HepG2 (cell line): ENCODE measurements around the gene VPS50.

Experiments used
- ATF2 ChIP-seq: sonication (generic); formaldehyde crosslinking; IDR thresholded peaks from 2 replicates; pipeline ENCODE4 v1.4.0; 2020; ENCODE audit warnings: missing genetic modification reagents
- CHD2 ChIP-seq: IDR thresholded peaks from 2 replicates; pipeline ENCODE4 v1.6.1; 2011; ENCODE audit warnings: low read depth, low read length, improper control_type of control experiment
- CHD4 ChIP-seq: fragments of 200-600 bp; sonication (generic); IDR thresholded peaks from 2 replicates; pipeline ENCODE4 v1.7.0; 2017; ENCODE audit warnings: mild to moderate bottlenecking, low read length, borderline replicate concordance
- DZIP1 ChIP-seq: sonication (generic); formaldehyde crosslinking; IDR thresholded peaks from 2 replicates; pipeline ENCODE4 v1.5.0; 2020; ENCODE audit warnings: mild to moderate bottlenecking, missing genetic modification reagents
- FOXA1 ChIP-seq, 2 experiments: fragments of 450-650 bp in 1 of 2; sonication (generic) in 1 of 2; formaldehyde crosslinking in 1 of 2; IDR thresholded peaks; 2 replicates each; pipeline versions ENCODE4 v1.4.0 to v1.6.1; 2016 to 2020; ENCODE audit warnings: missing genetic modification reagents in 1 of 2
- KDM3A ChIP-seq: IDR thresholded peaks from 2 replicates; pipeline ENCODE4 v1.6.1; 2018; ENCODE audit warnings: low read depth, missing compliant biosample characterization
- MTA1 ChIP-seq: sonication (generic); formaldehyde crosslinking; IDR thresholded peaks from 2 replicates; pipeline ENCODE4 v1.4.0; 2020; ENCODE audit warnings: missing genetic modification reagents, mild to moderate bottlenecking, borderline replicate concordance
- MXI1 ChIP-seq: IDR thresholded peaks from 3 replicates; pipeline ENCODE4 v1.6.1; 2012; ENCODE audit warnings: low read depth, low read length, inconsistent platforms, borderline replicate concordance
- NFE2L2 ChIP-seq: fragments of 150-350 bp; IDR thresholded peaks from 2 replicates; pipeline ENCODE4 v1.6.1; 2014; ENCODE audit warnings: low read length
- REPIN1 ChIP-seq: sonication (generic); formaldehyde crosslinking; IDR thresholded peaks from 2 replicates; pipeline ENCODE4 v1.8.0; 2022; ENCODE audit warnings: missing genetic modification reagents, low read depth, mild to moderate bottlenecking, borderline replicate concordance
- TF ChIP-seq, protein P1 (sequence below): sonication (generic); formaldehyde crosslinking; IDR thresholded peaks from 2 replicates; pipeline ENCODE4 v1.5.0; 2020; ENCODE audit warnings: mild to moderate bottlenecking, missing genetic modification reagents, moderate library complexity

- TF ChIP-seq REPIN1 (CRISPR knock-in tag) (no peak), MXI1 (no peak), CHD4 (no peak), DZIP1 (CRISPR knock-in tag) (no peak), FOXA1 (IDR thresholded peaks at IDR 0.05) (no peak), FOXA1 (CRISPR knock-in tag; IDR thresholded peaks at IDR 0.05) (no peak), NFE2L2 (no peak), ATF2 (no peak), CHD2 (no peak), KDM3A (CRISPR knock-in tag) (no peak), MTA1 (CRISPR knock-in tag) (no peak)
- TF ChIP-seq, protein P1, sequence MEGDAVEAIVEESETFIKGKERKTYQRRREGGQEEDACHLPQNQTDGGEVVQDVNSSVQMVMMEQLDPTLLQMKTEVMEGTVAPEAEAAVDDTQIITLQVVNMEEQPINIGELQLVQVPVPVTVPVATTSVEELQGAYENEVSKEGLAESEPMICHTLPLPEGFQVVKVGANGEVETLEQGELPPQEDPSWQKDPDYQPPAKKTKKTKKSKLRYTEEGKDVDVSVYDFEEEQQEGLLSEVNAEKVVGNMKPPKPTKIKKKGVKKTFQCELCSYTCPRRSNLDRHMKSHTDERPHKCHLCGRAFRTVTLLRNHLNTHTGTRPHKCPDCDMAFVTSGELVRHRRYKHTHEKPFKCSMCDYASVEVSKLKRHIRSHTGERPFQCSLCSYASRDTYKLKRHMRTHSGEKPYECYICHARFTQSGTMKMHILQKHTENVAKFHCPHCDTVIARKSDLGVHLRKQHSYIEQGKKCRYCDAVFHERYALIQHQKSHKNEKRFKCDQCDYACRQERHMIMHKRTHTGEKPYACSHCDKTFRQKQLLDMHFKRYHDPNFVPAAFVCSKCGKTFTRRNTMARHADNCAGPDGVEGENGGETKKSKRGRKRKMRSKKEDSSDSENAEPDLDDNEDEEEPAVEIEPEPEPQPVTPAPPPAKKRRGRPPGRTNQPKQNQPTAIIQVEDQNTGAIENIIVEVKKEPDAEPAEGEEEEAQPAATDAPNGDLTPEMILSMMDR = no peak
These were observed 33.7 kb upstream of the VPS50 start for GRCh38 chr7:93198472-93198871.
